Measurements from ENCODE around the gene PPP4C. TPM values are rescaled to one million over a fixed set of nuclear protein-coding genes. Genes with fewer than 3 reads are reported as not detected.

PPP4C gene
- polyA plus RNA-seq, 3 donors = 186 to 388 (median 279) TPM

GRCh38 chr16:30115238-30115637, 39.4 kb downstream of the PPP4C start:
- no peaks in the 10 kb centered on the region for H4K20me1 ChIP-seq (ENCODE audit: insufficient read depth, low read length)
- no peak overlapping the region for H3K27ac Mint-ChIP-seq
- intact Hi-C loops (cut with micrococcal nuclease) = no loop called here
- H3K79me2 ChIP-seq (ENCODE audit: insufficient read depth, low read length) = no peaks in the 10 kb centered on the region
- peaks cover 0 to 5% (median 0%) of the 10 kb centered on the region in 7 donors for H3K9me3 Mint-ChIP-seq
- DNase-seq = no peak
- peaks cover 57 to 92% of the 10 kb centered on the region in 2 donors for H3K36me3 Mint-ChIP-seq
- no peak overlapping the region for H3K4me2 ChIP-seq (replicated peaks; ENCODE audit: extremely low read depth, low read length, poor library complexity, severe bottlenecking)
- no peak overlapping the region for H2AFZ ChIP-seq (ENCODE audit: insufficient read depth, low read depth, low read length, poor library complexity, severe bottlenecking)
- WGBS (ENCODE audit: insufficient coverage) = 94% methylated on average over 4 of the region's 7 CpGs
- no peak overlapping the region for H3K27ac ChIP-seq (ENCODE audit: low read depth in 1 of 2, low read length in 2 of 2)
- peaks cover 0 to 3% (median 0%) of the 10 kb centered on the region in 3 donors for H3K27me3 Mint-ChIP-seq (ENCODE audit: low read depth in 3 of 3)
- no peaks in the 10 kb centered on the region for H3K27me3 ChIP-seq (ENCODE audit: control insufficient read depth in 2 of 2, insufficient read depth in 2 of 2, low read length in 2 of 2)
- peaks cover 7% of the 10 kb centered on the region for H3K4me1 Mint-ChIP-seq
- peaks cover 41 to 79% of the 10 kb centered on the region in 2 donors for H3K36me3 ChIP-seq (replicated peaks in 1 of 2; ENCODE audit: control insufficient read depth in 1 of 2, insufficient read depth in 2 of 2, low read length in 2 of 2)
- TF ChIP-seq CTCF (IDR thresholded peaks at IDR 0.05) = no peak
- no peak overlapping the region for H3K4me3 Mint-ChIP-seq
- no peaks in the 10 kb centered on the region for H3K9me3 ChIP-seq (replicated peaks in 1 of 2; ENCODE audit: control insufficient read depth in 1 of 2, insufficient read depth in 1 of 2, low read length in 2 of 2)
- H3K4me3 ChIP-seq (replicated peaks in 1 of 3; ENCODE audit: low read depth in 2 of 3, low read length in 3 of 3) = no peak overlapping the region
- H3K9ac ChIP-seq (ENCODE audit: insufficient read depth, low read length, poor library complexity, severe bottlenecking) = no peak overlapping the region
- no peaks in the 10 kb centered on the region for H3K4me1 ChIP-seq (ENCODE audit: control insufficient read depth in 1 of 2, insufficient read depth in 2 of 2, low read length in 2 of 2)

- H3K27me3 ChIP-seq (ENCODE audit: control insufficient read depth in 2 of 2, insufficient read depth in 2 of 2, low read length in 2 of 2) = no peaks in the 10 kb centered on the region
- no peak overlapping the region for H3K4me2 ChIP-seq (replicated peaks; ENCODE audit: extremely low read depth, low read length, poor library complexity, severe bottlenecking)
- no peak overlapping the region for H3K27ac ChIP-seq (ENCODE audit: low read depth in 1 of 2, low read length in 2 of 2)
- Mint-ChIP-seq H3K4me3 (no peak overlapping the region), H3K36me3 (peaks cover 51 to 90% of the 10 kb centered on the region in 2 donors), H3K9me3 (peaks cover 0 to 5% (median 0%) of the 10 kb centered on the region in 7 donors), H3K27ac (no peak overlapping the region), H3K27me3 (ENCODE audit: low read depth in 3 of 3) (peaks cover 0 to 5% (median 0%) of the 10 kb centered on the region in 3 donors), H3K4me1 (peaks cover 14% of the 10 kb centered on the region)
- no peak overlapping the region for H2AFZ ChIP-seq (ENCODE audit: insufficient read depth, low read depth, low read length, poor library complexity, severe bottlenecking)
- H3K9ac ChIP-seq (ENCODE audit: insufficient read depth, low read length, poor library complexity, severe bottlenecking) = no peak overlapping the region
- no peaks in the 10 kb centered on the region for H4K20me1 ChIP-seq (ENCODE audit: insufficient read depth, low read length)
- no peak for DNase-seq
- no peak overlapping the region for H3K4me3 ChIP-seq (replicated peaks in 1 of 3; ENCODE audit: low read depth in 2 of 3, low read length in 3 of 3)
- WGBS (ENCODE audit: insufficient coverage) = 98% methylated on average over 7 of the region's 16 CpGs
- peaks cover 38 to 65% of the 10 kb centered on the region in 2 donors for H3K36me3 ChIP-seq (replicated peaks in 1 of 2; ENCODE audit: control insufficient read depth in 1 of 2, insufficient read depth in 2 of 2, low read length in 2 of 2)
- TF ChIP-seq CTCF (IDR thresholded peaks at IDR 0.05) = no peak
- intact Hi-C loops (cut with micrococcal nuclease) = no loop called here
- peaks cover 1% of the 10 kb centered on the region for H3K79me2 ChIP-seq (ENCODE audit: insufficient read depth, low read length)
- H3K4me1 ChIP-seq (ENCODE audit: control insufficient read depth in 1 of 2, insufficient read depth in 2 of 2, low read length in 2 of 2) = peaks cover 3 to 4% of the 10 kb centered on the region in 2 donors
- no peaks in the 10 kb centered on the region for H3K9me3 ChIP-seq (replicated peaks in 1 of 2; ENCODE audit: control insufficient read depth in 1 of 2, insufficient read depth in 1 of 2, low read length in 2 of 2)
Measured at GRCh38 chr16:30116291-30117207, 40.8 kb downstream of the PPP4C start.

Data from CD14-positive monocyte (primary cell).